HCT116 (cell line): ENCODE measurements around the gene MOB3A.
A peak's percentile ranks its signal among the peaks of the same experiment; 100 is the strongest.

Experiments used
- ATF3 ChIP-seq: IDR thresholded peaks from 2 replicates; pipeline ENCODE4 v1.6.1; 2012
- CEBPB ChIP-seq: IDR thresholded peaks from 2 replicates; pipeline ENCODE4 v1.6.1; 2012; ENCODE audit warnings: low read depth
- CTCF ChIP-seq, 3 experiments: fragments of 200-600 bp in 1 of 3; sonication (generic) in 1 of 3; IDR thresholded peaks in 2 of 3; conservative IDR thresholded peaks in 1 of 3; 2 replicates each; pipeline ENCODE4 v1.5.1; 2012 to 2017; ENCODE audit warnings: low read depth in 2 of 3, low read length in 2 of 3, antibody characterized with exemption in 1 of 3, borderline replicate concordance in 1 of 3, control low read depth in 1 of 3, mild to moderate bottlenecking in 1 of 3, mixed read lengths in 1 of 3, mixed run types in 1 of 3, moderate library complexity in 1 of 3; ENCODE audit not compliant: insufficient read depth in 1 of 3
- EZH2 ChIP-seq: fragments of 200-600 bp; sonication (generic); IDR thresholded peaks from 2 replicates; pipeline ENCODE4 v1.6.1; 2017; ENCODE audit warnings: antibody characterized with exemption, mixed run types
- EZH2phosphoT487 ChIP-seq: fragments of 200-600 bp; IDR thresholded peaks from 2 replicates; pipeline ENCODE4 v1.6.1; 2018; ENCODE audit warnings: antibody characterized with exemption, borderline replicate concordance
- MAX ChIP-seq: IDR thresholded peaks from 2 replicates; pipeline ENCODE4 v1.6.1; 2012
- POLR2A ChIP-seq: IDR thresholded peaks from 2 replicates; pipeline ENCODE4 v1.7.0; 2011; ENCODE audit warnings: borderline replicate concordance; ENCODE audit not compliant: insufficient read depth, insufficient read length; ENCODE audit errors: extremely low read depth
- POLR2AphosphoS5 ChIP-seq: IDR thresholded peaks from 2 replicates; pipeline ENCODE4 v1.6.1; 2011; ENCODE audit warnings: mild to moderate bottlenecking, low read depth, low read length, moderate library complexity
- RAD21 ChIP-seq: IDR thresholded peaks from 2 replicates; pipeline ENCODE4 v1.6.1; 2012; ENCODE audit warnings: low read depth, mild to moderate bottlenecking
- REST ChIP-seq: IDR thresholded peaks from 2 replicates; pipeline ENCODE4 v1.6.1; 2012; ENCODE audit warnings: low read depth
- SP1 ChIP-seq: IDR thresholded peaks from 2 replicates; pipeline ENCODE4 v1.6.1; 2012; ENCODE audit warnings: low read depth
- YY1 ChIP-seq: IDR thresholded peaks from 2 replicates; pipeline ENCODE4 v1.6.1; 2011; ENCODE audit warnings: low read length, low read depth, moderate library complexity, mild to moderate bottlenecking; ENCODE audit not compliant: insufficient replicate concordance; ENCODE audit errors: extremely low read depth
- ZBTB33 ChIP-seq: IDR thresholded peaks from 2 replicates; pipeline ENCODE4 v1.6.1; 2011; ENCODE audit warnings: mild to moderate bottlenecking, low read length, moderate library complexity; ENCODE audit not compliant: insufficient replicate concordance; ENCODE audit errors: extremely low read depth
- ZNF274 ChIP-seq: fragments of 200-500 bp; sonication (Bioruptor generic); IDR thresholded peaks from 2 replicates; pipeline ENCODE4 v1.6.1; 2014; ENCODE audit warnings: mild to moderate bottlenecking, low read depth, low read length, inconsistent platforms

GRCh38 chr19:2053601-2054389, 42.3 kb downstream of the MOB3A start:
- TF ChIP-seq POLR2A (no peak), ATF3 (no peak), EZH2phosphoT487 (no peak), MAX (no peak), CTCF (IDR thresholded peaks at IDR 0.05 in 2 of 3, conservative IDR thresholded peaks at IDR 0.05 in 1 of 3; ENCODE audit: borderline replicate concordance in 1 of 3, insufficient read depth in 1 of 3, low read depth in 2 of 3, low read length in 2 of 3) (no peak), POLR2AphosphoS5 (peak; percentile 15; the same call in 1 of the 2 replicates), YY1 (no peak), ZBTB33 (no peak), ZNF274 (no peak), EZH2 (no peak), REST (no peak), SP1 (no peak), CEBPB (no peak), RAD21 (no peak)
